Upper lobe of left lung (tissue), 6 donors: ENCODE results near the gene FLT4. TPM values are rescaled to one million over a fixed set of nuclear protein-coding genes. Genes with fewer than 3 reads are reported as not detected.
"Not testable (repeated sequence)": the region's sequence is repeated elsewhere in the genome, so short reads cannot be mapped to it uniquely, and the experiment has no call there.

ENCODE experiments used
- ATAC-seq, 2 donors: fragments of 200-7000 bp; cut with Tn5 transposase; one replicate each; pipeline ENCODE4 v1.9.1; 2022; ENCODE audit warnings: mild to moderate bottlenecking in 2 of 2, moderate library complexity in 2 of 2; ENCODE audit not compliant: low FRiP score in 2 of 2
- DNase-seq, 2 donors: peaks; one replicate each; pipeline ENCODE4 v3.0.0-alpha.2; 2019 to 2020
- H3K27ac ChIP-seq, 4 donors: fragments of 200-600 bp; sonication (generic); one replicate each; pipeline ENCODE4 v1.5.1; 2016 to 2019
- H3K27me3 ChIP-seq, 4 donors: fragments of 200-600 bp; sonication (generic); one replicate each; pipeline ENCODE4 v1.5.1; 2017 to 2019
- H3K36me3 ChIP-seq, 4 donors: fragments of 200-600 bp; sonication (generic); one replicate each; pipeline ENCODE4 v1.5.1; 2016 to 2019
- H3K4me1 ChIP-seq, 4 donors: fragments of 200-600 bp; sonication (generic); one replicate each; pipeline ENCODE4 v1.5.1; 2018 to 2019
- H3K4me3 ChIP-seq, 4 donors: fragments of 200-600 bp; sonication (generic); one replicate each; pipeline ENCODE4 v1.5.1; 2017 to 2019; ENCODE audit warnings: mild to moderate bottlenecking in 2 of 4, moderate library complexity in 1 of 4
- H3K9me3 ChIP-seq, 4 donors: fragments of 200-600 bp; sonication (generic); one replicate each; pipeline ENCODE4 v1.5.1; 2018 to 2019
- EP300 ChIP-seq, 4 donors: sonication (generic); formaldehyde crosslinking; IDR thresholded peaks; one replicate each; pipeline ENCODE4 v1.5.1; 2017; ENCODE audit warnings: antibody characterized with exemption in 4 of 4, control low read depth in 2 of 4
- POLR2A ChIP-seq, 4 donors: fragments of 450-650 bp; IDR thresholded peaks; one replicate each; pipeline ENCODE4 v1.5.1; 2016 to 2017; ENCODE audit warnings: antibody characterized with exemption in 4 of 4, mild to moderate bottlenecking in 2 of 4
- POLR2AphosphoS5 ChIP-seq, 2 donors: sonication (generic); formaldehyde crosslinking; IDR thresholded peaks; one replicate each; pipeline ENCODE4 v1.5.1; 2017; ENCODE audit warnings: antibody characterized with exemption in 2 of 2
- WGBS, 2 donors: methylation state at CpG; one replicate each; pipeline ENCODE4 v1.1.5; 2017 to 2018; 5-methylcytosine and 5-hydroxymethylcytosine counted together
- total RNA-seq, 6 donors: library from RNA; depleted of rRNA in 4 of 6; stranded (reverse); fragments of >200 nt in 4 of 6; gene quantifications; one replicate each; pipeline versions ENCODE4 v1.1.0 to v1.2.1, GENCODE V29; 2016 to 2021
- TF ChIP-seq, protein P1 (sequence below), 6 experiments: fragments of 450-650 bp in 4 of 6; fragments of 200-600 bp in 2 of 6; sonication (generic) in 2 of 6; IDR thresholded peaks; one replicate each; pipeline ENCODE4 v1.5.1; 2016 to 2019; ENCODE audit warnings: antibody characterized with exemption in 6 of 6
- donor health status: DM: no; HTN: no; CAD: no; lungs with moderate emphysema.
- donor health status: DM: no; HTN: yes; CAD: no; lungs with severe emphysema.

FLT4 gene
- total RNA-seq, 6 donors from 2014 or later, result 11.7 to 34.0 (median 21.2) TPM

DNA sequence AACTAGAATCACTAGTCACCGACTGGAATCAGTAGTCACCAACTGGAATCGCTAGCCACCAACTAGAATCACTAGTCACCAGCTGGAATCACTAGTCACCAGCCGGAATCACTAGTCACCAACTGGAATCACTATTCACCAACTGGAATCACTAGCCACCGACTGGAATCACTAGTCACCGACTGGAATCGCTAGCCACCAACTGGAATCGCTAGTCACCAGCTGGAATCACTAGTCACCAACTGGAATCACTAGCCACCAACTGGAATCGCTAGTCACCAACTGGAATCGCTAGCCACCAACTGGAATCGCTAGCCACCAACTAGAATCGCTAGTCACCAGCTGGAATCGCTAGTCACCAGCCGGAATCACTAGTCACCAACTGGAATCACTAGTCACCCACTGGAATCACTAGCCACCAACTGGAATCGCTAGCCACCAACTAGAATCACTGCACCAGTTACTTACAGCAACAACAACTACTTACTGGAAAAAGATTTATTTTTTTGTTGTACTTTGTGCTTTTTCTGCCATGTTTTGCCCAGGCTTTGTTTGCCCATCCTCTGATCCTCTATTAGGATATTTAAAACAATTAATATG lies 25.7 kb upstream of the FLT4 start:
- ATAC-seq (no peak), DNase-seq (no peak)
- no peaks in the 10 kb centered on the region for H3K9me3 ChIP-seq
- no peak for TF ChIP-seq EP300 (IDR thresholded peaks at IDR 0.05)
- no peak for TF ChIP-seq POLR2AphosphoS5 (IDR thresholded peaks at IDR 0.05)
- TF ChIP-seq, protein P1, sequence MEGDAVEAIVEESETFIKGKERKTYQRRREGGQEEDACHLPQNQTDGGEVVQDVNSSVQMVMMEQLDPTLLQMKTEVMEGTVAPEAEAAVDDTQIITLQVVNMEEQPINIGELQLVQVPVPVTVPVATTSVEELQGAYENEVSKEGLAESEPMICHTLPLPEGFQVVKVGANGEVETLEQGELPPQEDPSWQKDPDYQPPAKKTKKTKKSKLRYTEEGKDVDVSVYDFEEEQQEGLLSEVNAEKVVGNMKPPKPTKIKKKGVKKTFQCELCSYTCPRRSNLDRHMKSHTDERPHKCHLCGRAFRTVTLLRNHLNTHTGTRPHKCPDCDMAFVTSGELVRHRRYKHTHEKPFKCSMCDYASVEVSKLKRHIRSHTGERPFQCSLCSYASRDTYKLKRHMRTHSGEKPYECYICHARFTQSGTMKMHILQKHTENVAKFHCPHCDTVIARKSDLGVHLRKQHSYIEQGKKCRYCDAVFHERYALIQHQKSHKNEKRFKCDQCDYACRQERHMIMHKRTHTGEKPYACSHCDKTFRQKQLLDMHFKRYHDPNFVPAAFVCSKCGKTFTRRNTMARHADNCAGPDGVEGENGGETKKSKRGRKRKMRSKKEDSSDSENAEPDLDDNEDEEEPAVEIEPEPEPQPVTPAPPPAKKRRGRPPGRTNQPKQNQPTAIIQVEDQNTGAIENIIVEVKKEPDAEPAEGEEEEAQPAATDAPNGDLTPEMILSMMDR (IDR thresholded peaks at IDR 0.05), result no peak
- no peak for TF ChIP-seq POLR2A (IDR thresholded peaks at IDR 0.05)
- peaks cover 0 to 12% (median 8%) of the 10 kb centered on the region in 4 donors for H3K27me3 ChIP-seq
- no peaks in the 10 kb centered on the region for H3K36me3 ChIP-seq
- H3K4me3 ChIP-seq, result no peak overlapping the region
- H3K4me1 ChIP-seq, result peaks cover 0 to 18% (median 4%) of the 10 kb centered on the region in 4 donors
- no peak overlapping the region for H3K27ac ChIP-seq
- WGBS, 2 donors, result 79 to 94% methylated on average over 10 to 14 of the region's 14 CpGs

DNA sequence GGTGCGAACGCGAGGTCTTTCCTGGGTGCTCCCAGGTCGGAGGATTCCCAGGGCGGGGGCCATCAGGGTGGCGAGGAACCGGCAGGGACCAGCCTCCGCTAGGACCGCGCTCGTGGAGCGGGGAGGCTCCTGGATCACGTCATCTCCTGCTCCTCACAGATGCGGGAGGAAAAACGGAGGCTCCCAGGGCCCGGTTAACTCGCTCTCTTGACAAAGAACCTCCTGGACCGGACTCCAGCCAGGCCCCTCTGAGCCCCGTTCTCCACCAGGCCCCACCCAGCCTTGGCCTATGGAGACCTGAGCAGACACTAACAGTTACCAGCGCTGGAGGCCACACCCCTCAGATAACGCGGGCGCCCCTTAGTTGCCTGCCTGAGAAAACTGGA lies 24.7 kb upstream of the FLT4 start:
- H3K9me3 ChIP-seq, H3K27ac ChIP-seq, ATAC-seq, DNase-seq, H3K36me3 ChIP-seq: not testable (repeated sequence)
- H3K4me3 ChIP-seq, result peak overlapping the region in 2 of 4 donors; percentile 9 to 35
- WGBS, 2 donors, result 5 to 6% methylated on average over 4 to 21 of the region's 23 CpGs
- H3K27me3 ChIP-seq, result peaks cover 0 to 12% (median 8%) of the 10 kb centered on the region in 4 donors
- H3K4me1 ChIP-seq, result peaks cover 0 to 18% (median 4%) of the 10 kb centered on the region in 4 donors

DNA sequence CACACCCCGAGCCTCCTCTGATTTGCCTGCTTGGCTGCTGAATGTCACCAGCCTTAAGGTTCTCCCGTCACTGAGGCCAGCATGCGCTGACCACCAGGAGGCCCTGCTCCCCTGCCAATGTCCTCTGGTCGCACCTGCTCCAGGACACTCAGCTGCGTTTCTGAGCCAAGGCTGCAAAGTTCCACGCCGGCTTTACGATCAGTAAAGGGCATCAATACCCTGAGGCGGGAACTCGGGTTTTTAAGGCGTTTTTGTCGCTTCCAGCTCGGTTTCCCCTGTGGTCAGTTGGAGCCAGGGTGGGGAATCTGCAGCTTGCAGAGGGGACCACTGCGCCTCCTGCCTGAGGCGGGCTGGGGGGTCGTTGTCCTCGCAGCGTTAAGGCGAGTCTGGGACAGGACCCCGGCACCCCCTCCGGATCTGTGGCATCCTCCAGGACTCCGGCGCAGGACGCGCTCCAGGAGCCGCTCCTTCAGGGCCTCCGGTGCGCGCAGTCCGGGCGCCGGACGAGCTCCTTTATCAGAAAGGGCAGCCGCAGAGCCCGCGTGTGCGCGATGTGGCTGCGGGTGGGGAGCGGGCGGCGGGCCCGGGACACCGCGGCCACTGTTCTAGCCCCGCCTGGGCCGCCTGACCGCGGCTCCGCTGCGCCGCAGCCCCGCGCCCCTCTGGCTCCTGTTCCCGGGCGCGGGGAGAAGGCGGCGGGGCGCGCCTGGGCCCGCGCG lies 24.1 kb upstream of the FLT4 start:
- DNase-seq, result peak in 1 of 2 donors; percentile 78
- H3K36me3 ChIP-seq, result no peaks in the 10 kb centered on the region
- peak in 1 of 2 donors; percentile 18 for ATAC-seq
- WGBS, 2 donors, result 20 to 45% methylated on average over 2 to 29 of the region's 64 CpGs
- H3K4me3 ChIP-seq, result peak overlapping the region in 2 of 4 donors; percentile 9 to 35
- H3K4me1 ChIP-seq, result peaks cover 0 to 18% (median 4%) of the 10 kb centered on the region in 4 donors
- H3K9me3 ChIP-seq, result no peaks in the 10 kb centered on the region
- no peak overlapping the region for H3K27ac ChIP-seq
- TF ChIP-seq EP300 (IDR thresholded peaks at IDR 0.05) (no peak), POLR2A (IDR thresholded peaks at IDR 0.05) (no peak), POLR2AphosphoS5 (IDR thresholded peaks at IDR 0.05) (no peak)
- TF ChIP-seq, protein P1 (IDR thresholded peaks at IDR 0.05), result no peak
- peaks cover 0 to 12% (median 8%) of the 10 kb centered on the region in 4 donors for H3K27me3 ChIP-seq

DNA sequence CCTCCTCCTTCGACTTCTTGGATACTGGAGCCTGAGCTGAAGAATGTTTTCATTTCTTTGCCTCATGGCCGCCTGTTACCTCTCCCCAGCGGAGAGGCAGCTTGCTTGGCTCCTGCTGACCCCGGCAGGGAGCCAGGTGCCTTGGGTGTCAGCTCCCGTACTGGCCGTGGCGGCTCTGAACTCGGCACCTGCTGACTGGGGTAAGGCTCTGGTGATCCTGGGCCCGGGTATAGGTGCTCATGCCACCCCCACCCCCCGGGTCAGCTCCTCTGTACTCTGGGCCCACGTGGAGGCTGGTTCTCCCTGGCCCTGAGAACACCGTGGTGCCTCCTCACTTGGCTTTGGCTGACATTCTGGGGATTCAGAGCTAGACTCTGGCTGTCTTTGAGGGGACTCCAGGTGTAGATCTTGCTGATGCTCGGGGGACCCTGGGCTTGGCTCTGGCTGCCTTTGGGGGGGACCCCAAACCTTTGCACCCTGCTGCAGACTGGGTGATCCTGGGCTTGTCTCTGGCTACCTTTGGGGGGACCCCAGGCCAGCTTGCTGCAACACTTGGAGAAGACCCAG lies 22.6 kb upstream of the FLT4 start:
- H3K9me3 ChIP-seq, H3K36me3 ChIP-seq, H3K4me3 ChIP-seq, H3K27ac ChIP-seq: not testable (repeated sequence)
- ATAC-seq (peak in 1 of 2 donors; percentile 61), DNase-seq (peak in 1 of 2 donors; percentile 55)
- Histone ChIP-seq H3K27me3 (peaks cover 0 to 12% (median 8%) of the 10 kb centered on the region in 4 donors), H3K4me1 (peaks cover 0 to 18% (median 4%) of the 10 kb centered on the region in 4 donors)
- 92 to 94% methylated on average over 9 to 10 of the region's 13 CpGs for WGBS, 2 donors

DNA sequence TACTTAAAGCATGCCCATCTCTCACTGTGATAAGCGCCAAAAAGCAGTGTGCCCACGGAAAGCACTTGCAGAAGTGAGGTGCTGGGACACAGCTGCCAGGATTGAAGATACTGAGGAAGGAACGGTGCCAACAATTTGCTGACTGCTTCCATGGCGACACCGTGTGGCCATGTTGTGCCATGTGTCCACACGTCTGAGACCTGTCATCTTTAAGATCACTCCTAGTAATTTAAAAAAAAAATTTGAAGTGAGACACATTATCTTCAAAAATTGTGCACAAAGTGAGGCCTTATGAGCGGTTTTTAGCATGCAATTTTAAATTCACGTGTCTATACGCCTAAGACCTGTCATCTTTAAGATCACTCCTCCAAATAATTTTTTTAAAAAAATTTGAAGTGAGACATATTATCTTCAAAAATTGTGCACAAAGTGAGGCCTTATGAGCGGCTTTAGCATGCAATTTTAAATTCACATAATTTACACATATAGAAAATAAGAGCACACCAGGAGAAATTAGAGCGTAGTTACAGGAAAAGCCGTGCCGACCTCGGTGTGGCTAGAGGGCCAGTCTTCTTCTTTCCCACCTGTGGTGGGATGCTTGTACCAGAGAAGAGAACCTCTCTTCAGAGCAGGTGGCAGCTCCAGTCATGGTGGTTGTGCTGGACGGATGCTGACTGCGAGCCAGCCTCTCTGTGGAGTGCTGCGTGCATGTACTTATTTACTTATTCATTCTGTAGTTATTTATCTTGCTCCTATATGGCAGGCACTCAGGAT lies 21.4 kb upstream of the FLT4 start:
- Histone ChIP-seq H3K9me3 (no peaks in the 10 kb centered on the region), H3K27ac (no peak overlapping the region), H3K4me1 (peaks cover 0 to 18% (median 4%) of the 10 kb centered on the region in 4 donors), H3K27me3 (peaks cover 0 to 12% (median 8%) of the 10 kb centered on the region in 4 donors), H3K36me3 (no peaks in the 10 kb centered on the region), H3K4me3 (no peak overlapping the region)
- WGBS, 2 donors, result 38 to 41% methylated on average over 17 of the region's 17 CpGs
- DNase-seq, result peak in 1 of 2 donors; percentile 62
- no peak for TF ChIP-seq POLR2AphosphoS5 (IDR thresholded peaks at IDR 0.05)
- TF ChIP-seq, protein P1 (IDR thresholded peaks at IDR 0.05), result peak; percentile 41 to 60 (median 54)
- peak in 1 of 2 donors; percentile 61 for ATAC-seq
